Liver (tissue), 9 donors: Measurements from ENCODE around the gene KPNA4. TPM values are rescaled to one million over a fixed set of nuclear protein-coding genes. Genes with fewer than 3 reads are reported as not detected.

Source experiments
- DNase-seq: peaks from one replicate; pipeline ENCODE4 v3.0.0-alpha.2; 2017; ENCODE audit warnings: low spot score
- H3K27ac ChIP-seq, 2 donors: one replicate each; pipeline ENCODE4 v1.7.0; 2013; ENCODE audit warnings: inconsistent platforms in 2 of 2, low read length in 2 of 2, control low read depth in 1 of 2, low read depth in 1 of 2, mild to moderate bottlenecking in 1 of 2
- H3K27me3 ChIP-seq, 4 donors: one replicate each; pipeline versions ENCODE4 v1.6.1 to v1.7.0; 2013; ENCODE audit warnings: low read length in 3 of 4, inconsistent platforms in 1 of 4, mild to moderate bottlenecking in 1 of 4, moderate library complexity in 1 of 4; ENCODE audit not compliant: control insufficient read depth in 4 of 4, insufficient read depth in 4 of 4
- H3K36me3 ChIP-seq, 4 donors: one replicate each; pipeline versions ENCODE4 v1.6.1 to v1.7.0; 2013; ENCODE audit warnings: low read length in 3 of 4, mild to moderate bottlenecking in 3 of 4, low read depth in 1 of 4, moderate library complexity in 1 of 4; ENCODE audit not compliant: control insufficient read depth in 4 of 4, insufficient read depth in 3 of 4
- H3K4me1 ChIP-seq, 4 donors: one replicate each; pipeline versions ENCODE4 v1.6.1 to v1.7.0; 2013; ENCODE audit warnings: low read length in 3 of 4, mild to moderate bottlenecking in 3 of 4, moderate library complexity in 1 of 4; ENCODE audit not compliant: control insufficient read depth in 4 of 4, insufficient read depth in 4 of 4
- H3K4me3 ChIP-seq, 3 donors: one replicate each; pipeline versions ENCODE4 v1.6.1 to v1.7.0; 2013; ENCODE audit warnings: low read length in 3 of 3, control low read depth in 1 of 3, low read depth in 1 of 3, mild to moderate bottlenecking in 1 of 3
- H3K9ac ChIP-seq, 2 donors: one replicate each; pipeline ENCODE4 v1.7.0; 2013; ENCODE audit warnings: low read length in 2 of 2, mild to moderate bottlenecking in 2 of 2, moderate library complexity in 2 of 2, control low read depth in 1 of 2, low read depth in 1 of 2
- H3K9me3 ChIP-seq, 4 donors: one replicate each; pipeline versions ENCODE4 v1.6.1 to v1.7.0; 2013; ENCODE audit warnings: low read length in 3 of 4; ENCODE audit not compliant: control insufficient read depth in 4 of 4
- EGR1 ChIP-seq, 2 donors: IDR thresholded peaks; 2 replicates each; pipeline ENCODE4 v1.6.1; 2016 to 2018; ENCODE audit warnings: antibody characterized with exemption in 2 of 2, low read depth in 2 of 2
- FOXA1 ChIP-seq: IDR thresholded peaks from 2 replicates; pipeline ENCODE4 v1.6.1; 2016; ENCODE audit warnings: antibody characterized with exemption
- FOXA2 ChIP-seq: IDR thresholded peaks from 2 replicates; pipeline ENCODE4 v1.6.1; 2016; ENCODE audit warnings: antibody characterized with exemption
- GABPA ChIP-seq, 2 donors: IDR thresholded peaks in 1 of 2; conservative IDR thresholded peaks in 1 of 2; 2 replicates each; pipeline ENCODE4 v1.6.1; 2016; ENCODE audit warnings: antibody characterized with exemption in 2 of 2, mild to moderate bottlenecking in 1 of 2, moderate library complexity in 1 of 2
- HNF4A ChIP-seq, 2 donors: conservative IDR thresholded peaks; 2 replicates each; pipeline ENCODE4 v1.6.1; 2016; ENCODE audit warnings: antibody characterized with exemption in 2 of 2, mild to moderate bottlenecking in 2 of 2
- HNF4G ChIP-seq: IDR thresholded peaks from 2 replicates; pipeline ENCODE4 v1.6.1; 2016; ENCODE audit warnings: antibody characterized with exemption
- JUND ChIP-seq, 2 donors: IDR thresholded peaks; 2 replicates each; pipeline ENCODE4 v1.6.1; 2016; ENCODE audit warnings: antibody characterized with exemption in 2 of 2
- NR2F2 ChIP-seq: IDR thresholded peaks from 2 replicates; pipeline ENCODE4 v1.6.1; 2016; ENCODE audit warnings: antibody characterized with exemption
- RAD21 ChIP-seq, 2 donors: IDR thresholded peaks; 2 replicates each; pipeline ENCODE4 v1.6.1; 2016; ENCODE audit warnings: antibody characterized with exemption in 2 of 2, mild to moderate bottlenecking in 2 of 2
- RXRA ChIP-seq, 2 donors: IDR thresholded peaks; 2 replicates each; pipeline ENCODE4 v1.6.1; 2017 to 2018; ENCODE audit warnings: antibody characterized with exemption in 2 of 2, mild to moderate bottlenecking in 1 of 2
- SP1 ChIP-seq: IDR thresholded peaks from 2 replicates; pipeline ENCODE4 v1.6.1; 2018; ENCODE audit warnings: antibody characterized with exemption, mild to moderate bottlenecking
- TAF1 ChIP-seq: conservative IDR thresholded peaks from 2 replicates; pipeline ENCODE4 v1.6.1; 2016; ENCODE audit warnings: antibody characterized with exemption, mild to moderate bottlenecking
- YY1 ChIP-seq: IDR thresholded peaks from 2 replicates; pipeline ENCODE4 v1.6.1; 2016; ENCODE audit warnings: antibody characterized with exemption, mild to moderate bottlenecking
- WGBS: extraction: QIAGEN DNeasy Blood & Tissue Kit; methylation state at CpG from one replicate; pipeline ENCODE4 v1.1.7; 2013; 5-methylcytosine and 5-hydroxymethylcytosine counted together
- polyA plus RNA-seq, 2 donors: library from polyadenylated mRNA; stranded (reverse) in 1 of 2; unstranded in 1 of 2; fragments of 200-250 nt in 1 of 2; fragments of >200 nt in 1 of 2; fragmentation: Nextera tagmentation in 1 of 2; extraction: Ambion mirVana in 1 of 2; gene quantifications; one replicate each; pipeline versions ENCODE4 v1.2.1 to v1.2.3, GENCODE V29; 2013 to 2015
- total RNA-seq, 2 donors: library from RNA; depleted of rRNA; stranded (reverse); fragments of >200 nt; gene quantifications; one replicate each; pipeline ENCODE4 v1.2.3, GENCODE V29; 2014
- TF ChIP-seq, protein P1 (sequence below): IDR thresholded peaks from 2 replicates; pipeline ENCODE4 v1.6.1; 2016; ENCODE audit warnings: antibody characterized with exemption
- TF ChIP-seq, protein P2 (sequence below): IDR thresholded peaks from 2 replicates; pipeline ENCODE4 v1.6.1; 2016; ENCODE audit warnings: antibody characterized with exemption
- TF ChIP-seq, protein P3 (sequence below): IDR thresholded peaks from 2 replicates; pipeline ENCODE4 v1.6.1; 2016; ENCODE audit warnings: antibody characterized with exemption
- TF ChIP-seq, protein P4 (sequence below): IDR thresholded peaks from 2 replicates; pipeline ENCODE4 v1.6.1; 2016; ENCODE audit warnings: antibody characterized with exemption, mild to moderate bottlenecking
- TF ChIP-seq, protein P5 (sequence below): fragments of 150-350 bp; IDR thresholded peaks from 2 replicates; pipeline ENCODE4 v1.5.1; 2017; ENCODE audit warnings: improper control_type of control experiment, low read depth, low read length; ENCODE audit not compliant: missing input control
- donor health status: healthy.
- donor health status: healthy.
- donor health status: healthy.
- donor health status: healthy.
- donor health status: healthy.

Gene KPNA4
- total and polyA plus RNA-seq, 4 donors = 6.1 to 14.1 (median 10.3) TPM

DNA sequence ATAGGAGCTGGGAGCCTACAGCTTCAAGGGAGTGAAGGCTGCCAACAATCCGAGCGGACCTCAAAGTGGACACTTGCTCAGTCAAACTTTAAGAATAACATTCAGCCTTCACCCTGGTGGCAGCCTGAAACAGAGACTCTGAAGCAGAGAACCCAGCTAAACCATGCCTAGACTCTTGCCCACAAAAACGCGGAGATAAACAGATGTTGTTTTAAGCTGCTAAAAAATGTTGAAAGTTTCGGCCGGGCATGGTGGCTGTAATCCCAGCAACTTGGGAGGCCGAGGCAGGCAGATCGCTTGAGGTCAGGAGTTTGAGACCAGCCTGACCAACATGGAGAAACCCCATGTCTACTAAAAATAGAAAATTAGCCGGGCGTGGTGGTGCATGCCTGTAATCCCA, 86.0 kb downstream of the KPNA4 start:
- WGBS = 95% methylated on average over 10 of the region's 10 CpGs
- Histone ChIP-seq H3K36me3 (no peaks in the 10 kb centered on the region), H3K9ac (no peak overlapping the region), H3K4me3 (no peak overlapping the region), H3K27me3 (no peaks in the 10 kb centered on the region), H3K4me1 (no peaks in the 10 kb centered on the region), H3K27ac (no peak overlapping the region), H3K9me3 (no peaks in the 10 kb centered on the region)
- no peak for DNase-seq
- TF ChIP-seq, protein P1, sequence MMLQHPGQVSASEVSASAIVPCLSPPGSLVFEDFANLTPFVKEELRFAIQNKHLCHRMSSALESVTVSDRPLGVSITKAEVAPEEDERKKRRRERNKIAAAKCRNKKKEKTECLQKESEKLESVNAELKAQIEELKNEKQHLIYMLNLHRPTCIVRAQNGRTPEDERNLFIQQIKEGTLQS = no peak
- no peak for TF ChIP-seq FOXA1
- TF ChIP-seq, protein P2, sequence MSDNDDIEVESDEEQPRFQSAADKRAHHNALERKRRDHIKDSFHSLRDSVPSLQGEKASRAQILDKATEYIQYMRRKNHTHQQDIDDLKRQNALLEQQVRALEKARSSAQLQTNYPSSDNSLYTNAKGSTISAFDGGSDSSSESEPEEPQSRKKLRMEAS = no peak

DNA sequence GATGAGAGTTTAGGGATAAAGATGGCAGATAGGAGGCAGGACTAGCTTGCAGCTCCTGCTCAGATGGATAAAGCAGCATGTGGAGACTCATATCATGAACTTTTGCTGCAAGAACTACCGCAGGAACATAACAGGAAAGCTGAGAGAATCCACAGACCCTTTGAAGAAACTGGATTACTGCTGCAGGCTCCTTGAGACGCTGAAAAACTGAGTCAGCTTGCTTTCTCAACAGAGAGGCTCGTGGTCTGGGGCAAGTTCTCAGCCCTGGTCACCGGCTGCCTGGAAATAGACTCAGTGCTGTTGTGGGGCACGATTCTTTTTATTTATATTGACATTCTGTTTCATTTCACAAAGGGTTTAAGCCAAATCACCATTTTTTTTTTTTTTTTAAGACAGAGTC, 87.0 kb downstream of the KPNA4 start:
- DNase-seq = no peak
- Histone ChIP-seq H3K4me3 (no peak overlapping the region), H3K36me3 (no peaks in the 10 kb centered on the region), H3K4me1 (no peaks in the 10 kb centered on the region), H3K27ac (no peak overlapping the region), H3K27me3 (no peaks in the 10 kb centered on the region), H3K9me3 (no peaks in the 10 kb centered on the region), H3K9ac (no peak overlapping the region)
- WGBS = 86% methylated on average over 5 of the region's 5 CpGs
- TF ChIP-seq FOXA2 = no peak
- TF ChIP-seq HNF4G = no peak
- no peak for TF ChIP-seq RXRA (IDR thresholded peaks at IDR 0.05)
- no peak for TF ChIP-seq NR2F2
- TF ChIP-seq, protein P3, sequence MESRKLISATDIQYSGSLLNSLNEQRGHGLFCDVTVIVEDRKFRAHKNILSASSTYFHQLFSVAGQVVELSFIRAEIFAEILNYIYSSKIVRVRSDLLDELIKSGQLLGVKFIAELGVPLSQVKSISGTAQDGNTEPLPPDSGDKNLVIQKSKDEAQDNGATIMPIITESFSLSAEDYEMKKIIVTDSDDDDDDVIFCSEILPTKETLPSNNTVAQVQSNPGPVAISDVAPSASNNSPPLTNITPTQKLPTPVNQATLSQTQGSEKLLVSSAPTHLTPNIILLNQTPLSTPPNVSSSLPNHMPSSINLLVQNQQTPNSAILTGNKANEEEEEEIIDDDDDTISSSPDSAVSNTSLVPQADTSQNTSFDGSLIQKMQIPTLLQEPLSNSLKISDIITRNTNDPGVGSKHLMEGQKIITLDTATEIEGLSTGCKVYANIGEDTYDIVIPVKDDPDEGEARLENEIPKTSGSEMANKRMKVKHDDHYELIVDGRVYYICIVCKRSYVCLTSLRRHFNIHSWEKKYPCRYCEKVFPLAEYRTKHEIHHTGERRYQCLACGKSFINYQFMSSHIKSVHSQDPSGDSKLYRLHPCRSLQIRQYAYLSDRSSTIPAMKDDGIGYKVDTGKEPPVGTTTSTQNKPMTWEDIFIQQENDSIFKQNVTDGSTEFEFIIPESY = no peak
- TF ChIP-seq, protein P1 = no peak
- no peak for TF ChIP-seq FOXA1
- no peak for TF ChIP-seq TAF1
- TF ChIP-seq EGR1 (IDR thresholded peaks at IDR 0.05; ENCODE audit: low read depth in 2 of 2) = no peak
- TF ChIP-seq GABPA (IDR thresholded peaks at IDR 0.05 in 1 of 2, conservative IDR thresholded peaks at IDR 0.05 in 1 of 2) = no peak
- TF ChIP-seq, protein P4, sequence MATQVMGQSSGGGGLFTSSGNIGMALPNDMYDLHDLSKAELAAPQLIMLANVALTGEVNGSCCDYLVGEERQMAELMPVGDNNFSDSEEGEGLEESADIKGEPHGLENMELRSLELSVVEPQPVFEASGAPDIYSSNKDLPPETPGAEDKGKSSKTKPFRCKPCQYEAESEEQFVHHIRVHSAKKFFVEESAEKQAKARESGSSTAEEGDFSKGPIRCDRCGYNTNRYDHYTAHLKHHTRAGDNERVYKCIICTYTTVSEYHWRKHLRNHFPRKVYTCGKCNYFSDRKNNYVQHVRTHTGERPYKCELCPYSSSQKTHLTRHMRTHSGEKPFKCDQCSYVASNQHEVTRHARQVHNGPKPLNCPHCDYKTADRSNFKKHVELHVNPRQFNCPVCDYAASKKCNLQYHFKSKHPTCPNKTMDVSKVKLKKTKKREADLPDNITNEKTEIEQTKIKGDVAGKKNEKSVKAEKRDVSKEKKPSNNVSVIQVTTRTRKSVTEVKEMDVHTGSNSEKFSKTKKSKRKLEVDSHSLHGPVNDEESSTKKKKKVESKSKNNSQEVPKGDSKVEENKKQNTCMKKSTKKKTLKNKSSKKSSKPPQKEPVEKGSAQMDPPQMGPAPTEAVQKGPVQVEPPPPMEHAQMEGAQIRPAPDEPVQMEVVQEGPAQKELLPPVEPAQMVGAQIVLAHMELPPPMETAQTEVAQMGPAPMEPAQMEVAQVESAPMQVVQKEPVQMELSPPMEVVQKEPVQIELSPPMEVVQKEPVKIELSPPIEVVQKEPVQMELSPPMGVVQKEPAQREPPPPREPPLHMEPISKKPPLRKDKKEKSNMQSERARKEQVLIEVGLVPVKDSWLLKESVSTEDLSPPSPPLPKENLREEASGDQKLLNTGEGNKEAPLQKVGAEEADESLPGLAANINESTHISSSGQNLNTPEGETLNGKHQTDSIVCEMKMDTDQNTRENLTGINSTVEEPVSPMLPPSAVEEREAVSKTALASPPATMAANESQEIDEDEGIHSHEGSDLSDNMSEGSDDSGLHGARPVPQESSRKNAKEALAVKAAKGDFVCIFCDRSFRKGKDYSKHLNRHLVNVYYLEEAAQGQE = no peak
- TF ChIP-seq, protein P2 = no peak
- TF ChIP-seq, protein P5, sequence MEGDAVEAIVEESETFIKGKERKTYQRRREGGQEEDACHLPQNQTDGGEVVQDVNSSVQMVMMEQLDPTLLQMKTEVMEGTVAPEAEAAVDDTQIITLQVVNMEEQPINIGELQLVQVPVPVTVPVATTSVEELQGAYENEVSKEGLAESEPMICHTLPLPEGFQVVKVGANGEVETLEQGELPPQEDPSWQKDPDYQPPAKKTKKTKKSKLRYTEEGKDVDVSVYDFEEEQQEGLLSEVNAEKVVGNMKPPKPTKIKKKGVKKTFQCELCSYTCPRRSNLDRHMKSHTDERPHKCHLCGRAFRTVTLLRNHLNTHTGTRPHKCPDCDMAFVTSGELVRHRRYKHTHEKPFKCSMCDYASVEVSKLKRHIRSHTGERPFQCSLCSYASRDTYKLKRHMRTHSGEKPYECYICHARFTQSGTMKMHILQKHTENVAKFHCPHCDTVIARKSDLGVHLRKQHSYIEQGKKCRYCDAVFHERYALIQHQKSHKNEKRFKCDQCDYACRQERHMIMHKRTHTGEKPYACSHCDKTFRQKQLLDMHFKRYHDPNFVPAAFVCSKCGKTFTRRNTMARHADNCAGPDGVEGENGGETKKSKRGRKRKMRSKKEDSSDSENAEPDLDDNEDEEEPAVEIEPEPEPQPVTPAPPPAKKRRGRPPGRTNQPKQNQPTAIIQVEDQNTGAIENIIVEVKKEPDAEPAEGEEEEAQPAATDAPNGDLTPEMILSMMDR = no peak
- TF ChIP-seq JUND (IDR thresholded peaks at IDR 0.05) = no peak
- TF ChIP-seq RAD21 (IDR thresholded peaks at IDR 0.05) = no peak
- no peak for TF ChIP-seq YY1
- no peak for TF ChIP-seq HNF4A (conservative IDR thresholded peaks at IDR 0.05)
- no peak for TF ChIP-seq SP1
